IMR-90 (cell line): Measurements from ENCODE around the gene KRT80.

Source experiments
- BHLHE40 ChIP-seq: fragments of 150-350 bp; IDR thresholded peaks from 2 replicates; pipeline ENCODE4 v1.6.1; 2016; ENCODE audit warnings: mild to moderate bottlenecking, low read depth, low read length
- CEBPB ChIP-seq: IDR thresholded peaks from 2 replicates; pipeline ENCODE4 v1.6.1; 2012; ENCODE audit warnings: low read depth, low read length, improper control_type of control experiment
- CTCF ChIP-seq: conservative IDR thresholded peaks from 2 replicates; pipeline ENCODE4 v1.5.1; 2012; ENCODE audit warnings: mild to moderate bottlenecking, low read depth, low read length, improper control_type of control experiment
- ELK1 ChIP-seq: fragments of 150-350 bp; IDR thresholded peaks from 2 replicates; pipeline ENCODE4 v1.6.1; 2016; ENCODE audit warnings: low read depth, mild to moderate bottlenecking, low read length, moderate library complexity, borderline replicate concordance
- NFE2L2 ChIP-seq: fragments of 150-350 bp; IDR thresholded peaks from 2 replicates; pipeline ENCODE4 v1.6.1; 2016; ENCODE audit warnings: low read depth, mild to moderate bottlenecking, low read length
- POLR2A ChIP-seq: IDR thresholded peaks from 2 replicates; pipeline ENCODE4 v1.6.1; 2012; ENCODE audit warnings: mild to moderate bottlenecking, low read depth, low read length
- RAD21 ChIP-seq: IDR thresholded peaks from 2 replicates; pipeline ENCODE4 v1.6.1; 2012; ENCODE audit warnings: low read length, improper control_type of control experiment
- RCOR1 ChIP-seq: IDR thresholded peaks from 2 replicates; pipeline ENCODE4 v1.6.1; 2012; ENCODE audit warnings: mild to moderate bottlenecking, low read length, improper control_type of control experiment; ENCODE audit not compliant: insufficient replicate concordance
- RFX5 ChIP-seq: IDR thresholded peaks from 2 replicates; pipeline ENCODE4 v1.8.0; 2012; ENCODE audit warnings: low read depth, mild to moderate bottlenecking, low read length, moderate library complexity

GRCh38 chr12:52149182-52149641, 42.6 kb downstream of the KRT80 start:
- TF ChIP-seq CTCF (no peak), BHLHE40 (no peak), ELK1 (no peak), POLR2A (no peak), RAD21 (no peak), NFE2L2 (no peak), RFX5 (no peak), RCOR1 (no peak), CEBPB (no peak)
